HCT116 (cell line): ENCODE results near the gene DCAF15.

Experiments used
- CTCF ChIP-seq, 3 experiments: fragments of 200-600 bp in 1 of 3; sonication (generic) in 1 of 3; IDR thresholded peaks in 2 of 3; conservative IDR thresholded peaks in 1 of 3; 2 replicates each; pipeline ENCODE4 v1.5.1; 2012 to 2017; ENCODE audit warnings: low read depth in 2 of 3, low read length in 2 of 3, antibody characterized with exemption in 1 of 3, borderline replicate concordance in 1 of 3, control low read depth in 1 of 3, mild to moderate bottlenecking in 1 of 3, mixed read lengths in 1 of 3, mixed run types in 1 of 3, moderate library complexity in 1 of 3; ENCODE audit not compliant: insufficient read depth in 1 of 3
- EZH2 ChIP-seq: fragments of 200-600 bp; sonication (generic); IDR thresholded peaks from 2 replicates; pipeline ENCODE4 v1.6.1; 2017; ENCODE audit warnings: antibody characterized with exemption, mixed run types
- MAX ChIP-seq: IDR thresholded peaks from 2 replicates; pipeline ENCODE4 v1.6.1; 2012
- REST ChIP-seq: IDR thresholded peaks from 2 replicates; pipeline ENCODE4 v1.6.1; 2012; ENCODE audit warnings: low read depth

GRCh38 chr19:13964776-13965175 lies 12.5 kb downstream of the DCAF15 start:
- TF ChIP-seq EZH2 (no peak), REST (no peak), CTCF (IDR thresholded peaks at IDR 0.05 in 2 of 3, conservative IDR thresholded peaks at IDR 0.05 in 1 of 3; ENCODE audit: borderline replicate concordance in 1 of 3, insufficient read depth in 1 of 3, low read depth in 2 of 3, low read length in 2 of 3) (no peak), MAX (no peak)
